GM12878 (cell line): ENCODE results near the gene EIF1. TPM values are rescaled to one million over a fixed set of nuclear protein-coding genes. Genes with fewer than 3 reads are reported as not detected.

Experiments
- ATF7 ChIP-seq: fragments of 450-650 bp; IDR thresholded peaks from 2 replicates; pipeline ENCODE4 v1.6.1; 2016; ENCODE audit warnings: low read depth, mild to moderate bottlenecking
- BCL11A ChIP-seq: IDR thresholded peaks from 2 replicates; pipeline ENCODE4 v1.6.1; 2011; ENCODE audit warnings: low read depth, low read length
- BHLHE40 ChIP-seq, 2 experiments: fragments of 450-650 bp in 1 of 2; IDR thresholded peaks; 2 replicates each; pipeline ENCODE4 v1.6.1; 2011 to 2017; ENCODE audit warnings: low read depth in 2 of 2, borderline replicate concordance in 1 of 2, improper control_type of control experiment in 1 of 2, low read length in 1 of 2, mild to moderate bottlenecking in 1 of 2
- CHD1 ChIP-seq: IDR thresholded peaks from 2 replicates; pipeline ENCODE4 v1.6.1; 2012; ENCODE audit warnings: low read depth, low read length, improper control_type of control experiment
- CHD2 ChIP-seq: IDR thresholded peaks from 2 replicates; pipeline ENCODE4 v1.6.1; 2011; ENCODE audit warnings: low read depth, low read length, improper control_type of control experiment, borderline replicate concordance
- HSF1 ChIP-seq: fragments of 150-350 bp; IDR thresholded peaks from 2 replicates; pipeline ENCODE4 v1.6.1; 2014; ENCODE audit warnings: mild to moderate bottlenecking, low read depth, low read length
- NBN ChIP-seq: fragments of 450-650 bp; IDR thresholded peaks from 2 replicates; pipeline ENCODE4 v1.6.1; 2016
- NRF1 ChIP-seq: conservative IDR thresholded peaks from 2 replicates; pipeline ENCODE4 v1.6.1; 2011; ENCODE audit warnings: mild to moderate bottlenecking, low read depth, low read length, improper control_type of control experiment
- RELA ChIP-seq: fragments of 450-650 bp; IDR thresholded peaks from 2 replicates; pipeline ENCODE4 v1.8.0; 2014; ENCODE audit warnings: borderline replicate concordance; ENCODE audit not compliant: partially characterized antibody
- SUPT20H ChIP-seq: IDR thresholded peaks from 2 replicates; pipeline ENCODE4 v1.6.1; 2011; ENCODE audit warnings: low read depth, mild to moderate bottlenecking, low read length, moderate library complexity, borderline replicate concordance; ENCODE audit not compliant: control insufficient read depth
- TAF1 ChIP-seq: IDR thresholded peaks from 2 replicates; pipeline ENCODE4 v1.6.1; 2011; ENCODE audit warnings: mild to moderate bottlenecking, low read depth, low read length, borderline replicate concordance
- polyA plus RNA-seq, 11 experiments: library from polyadenylated mRNA; depleted of rRNA in 4 of 11; unstranded in 6 of 11; stranded (reverse) in 5 of 11; fragments of >200 nt; fragmentation: Nextera tagmentation in 4 of 11; fragmentation: Illumina TruSeq in 1 of 11; extraction: Ambion mirVana in 4 of 11; extraction: Trizol in 1 of 11; gene quantifications; 1 replicate in 1 of 11; 2 replicates in 10 of 11; pipeline versions ENCODE4 v1.2.1 to v1.2.3, GENCODE V29; 2011 to 2016; ENCODE audit warnings: inconsistent platforms in 2 of 11, missing spikeins in 2 of 11, low read depth in 1 of 11
- total RNA-seq, 4 experiments: library from RNA; depleted of rRNA in 3 of 4; stranded (reverse); fragments of >200 nt in 3 of 4; fragmentation: Illumina TruSeq in 1 of 4; extraction: Trizol in 1 of 4; gene quantifications; 2 replicates each; pipeline versions ENCODE4 v1.2.1 to v1.2.3, GENCODE V29; 2013 to 2021
- TF ChIP-seq, protein P1 (sequence below), 3 experiments: IDR thresholded peaks in 2 of 3; conservative IDR thresholded peaks in 1 of 3; 2 replicates each; pipeline ENCODE4 v1.5.1; 2011; ENCODE audit warnings: low read depth in 3 of 3, low read length in 3 of 3, mild to moderate bottlenecking in 3 of 3, control low read depth in 2 of 3, moderate library complexity in 2 of 3, inconsistent platforms in 1 of 3, mixed read lengths in 1 of 3; ENCODE audit not compliant: control insufficient read depth in 2 of 3, insufficient read depth in 1 of 3; ENCODE audit errors: extremely low read depth in 1 of 3
- TF ChIP-seq, protein P2 (sequence below): IDR thresholded peaks from 2 replicates; pipeline ENCODE4 v1.6.1; 2012; ENCODE audit warnings: low read length, inconsistent platforms
- TF ChIP-seq, protein P3 (sequence below): fragments of 450-650 bp; IDR thresholded peaks from 2 replicates; pipeline ENCODE4 v1.6.1; 2017; ENCODE audit warnings: low read depth, mild to moderate bottlenecking, moderate library complexity
- TF ChIP-seq, protein P4 (sequence below): IDR thresholded peaks from 2 replicates; pipeline ENCODE4 v1.6.1; 2012; ENCODE audit warnings: mild to moderate bottlenecking, low read depth, low read length
- TF ChIP-seq, protein P5 (sequence below): fragments of 450-650 bp; formaldehyde crosslinking; IDR thresholded peaks from 2 replicates; pipeline ENCODE4 v1.4.0; 2022; ENCODE audit warnings: mild to moderate bottlenecking, moderate library complexity

The EIF1 gene
- total and polyA plus RNA-seq, 10 of the 15 experiments (the other 5 are each of a cell fraction or from before 2014, with no cell fraction given) = 39.4 to 815 (median 480) TPM

DNA sequence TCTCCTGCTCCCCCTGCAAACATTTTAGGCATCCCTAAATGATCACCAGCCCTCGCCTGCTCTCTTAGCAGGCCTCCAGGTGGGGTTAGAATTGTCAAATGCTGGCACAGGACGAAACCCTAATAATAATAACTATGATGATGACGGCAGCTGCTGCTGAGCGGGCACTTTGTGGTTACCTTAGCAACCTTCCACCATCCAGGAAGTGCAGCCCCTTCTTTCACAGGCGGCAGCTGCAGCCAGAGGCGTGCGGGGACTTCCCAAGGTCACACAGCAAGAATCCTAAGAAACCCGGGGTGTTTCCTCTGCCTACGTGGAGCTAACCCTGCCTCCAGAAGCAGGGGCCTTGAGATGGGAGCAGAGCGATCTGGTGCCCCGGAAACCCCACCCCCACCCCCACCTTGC, 22.4 kb upstream of the EIF1 start (continued):
- TF ChIP-seq, protein P1, sequence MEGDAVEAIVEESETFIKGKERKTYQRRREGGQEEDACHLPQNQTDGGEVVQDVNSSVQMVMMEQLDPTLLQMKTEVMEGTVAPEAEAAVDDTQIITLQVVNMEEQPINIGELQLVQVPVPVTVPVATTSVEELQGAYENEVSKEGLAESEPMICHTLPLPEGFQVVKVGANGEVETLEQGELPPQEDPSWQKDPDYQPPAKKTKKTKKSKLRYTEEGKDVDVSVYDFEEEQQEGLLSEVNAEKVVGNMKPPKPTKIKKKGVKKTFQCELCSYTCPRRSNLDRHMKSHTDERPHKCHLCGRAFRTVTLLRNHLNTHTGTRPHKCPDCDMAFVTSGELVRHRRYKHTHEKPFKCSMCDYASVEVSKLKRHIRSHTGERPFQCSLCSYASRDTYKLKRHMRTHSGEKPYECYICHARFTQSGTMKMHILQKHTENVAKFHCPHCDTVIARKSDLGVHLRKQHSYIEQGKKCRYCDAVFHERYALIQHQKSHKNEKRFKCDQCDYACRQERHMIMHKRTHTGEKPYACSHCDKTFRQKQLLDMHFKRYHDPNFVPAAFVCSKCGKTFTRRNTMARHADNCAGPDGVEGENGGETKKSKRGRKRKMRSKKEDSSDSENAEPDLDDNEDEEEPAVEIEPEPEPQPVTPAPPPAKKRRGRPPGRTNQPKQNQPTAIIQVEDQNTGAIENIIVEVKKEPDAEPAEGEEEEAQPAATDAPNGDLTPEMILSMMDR (IDR thresholded peaks at IDR 0.05 in 2 of 3, conservative IDR thresholded peaks at IDR 0.05 in 1 of 3; ENCODE audit: control insufficient read depth in 2 of 3, extremely low read depth in 1 of 3, insufficient read depth in 1 of 3, low read depth in 3 of 3, low read length in 3 of 3) = no peak
- TF ChIP-seq CHD1 (no peak), NRF1 (no peak), BHLHE40 (IDR thresholded peaks at IDR 0.05; ENCODE audit: borderline replicate concordance in 1 of 2, low read depth in 2 of 2, low read length in 1 of 2) (peak in 1 of 2 experiments; percentile 58; a peak in 2 of 4 replicates), ATF7 (peak; percentile 52; the same call in 1 of the 2 replicates), SUPT20H (no peak), BCL11A (no peak), HSF1 (no peak), NBN (0 out of 2 replicates have a peak, but pooled peaks have one; percentile 53), RELA (peak; percentile 42), TAF1 (no peak), CHD2 (no peak)
- TF ChIP-seq, protein P2, sequence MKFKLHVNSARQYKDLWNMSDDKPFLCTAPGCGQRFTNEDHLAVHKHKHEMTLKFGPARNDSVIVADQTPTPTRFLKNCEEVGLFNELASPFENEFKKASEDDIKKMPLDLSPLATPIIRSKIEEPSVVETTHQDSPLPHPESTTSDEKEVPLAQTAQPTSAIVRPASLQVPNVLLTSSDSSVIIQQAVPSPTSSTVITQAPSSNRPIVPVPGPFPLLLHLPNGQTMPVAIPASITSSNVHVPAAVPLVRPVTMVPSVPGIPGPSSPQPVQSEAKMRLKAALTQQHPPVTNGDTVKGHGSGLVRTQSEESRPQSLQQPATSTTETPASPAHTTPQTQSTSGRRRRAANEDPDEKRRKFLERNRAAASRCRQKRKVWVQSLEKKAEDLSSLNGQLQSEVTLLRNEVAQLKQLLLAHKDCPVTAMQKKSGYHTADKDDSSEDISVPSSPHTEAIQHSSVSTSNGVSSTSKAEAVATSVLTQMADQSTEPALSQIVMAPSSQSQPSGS = no peak
- TF ChIP-seq, protein P3, sequence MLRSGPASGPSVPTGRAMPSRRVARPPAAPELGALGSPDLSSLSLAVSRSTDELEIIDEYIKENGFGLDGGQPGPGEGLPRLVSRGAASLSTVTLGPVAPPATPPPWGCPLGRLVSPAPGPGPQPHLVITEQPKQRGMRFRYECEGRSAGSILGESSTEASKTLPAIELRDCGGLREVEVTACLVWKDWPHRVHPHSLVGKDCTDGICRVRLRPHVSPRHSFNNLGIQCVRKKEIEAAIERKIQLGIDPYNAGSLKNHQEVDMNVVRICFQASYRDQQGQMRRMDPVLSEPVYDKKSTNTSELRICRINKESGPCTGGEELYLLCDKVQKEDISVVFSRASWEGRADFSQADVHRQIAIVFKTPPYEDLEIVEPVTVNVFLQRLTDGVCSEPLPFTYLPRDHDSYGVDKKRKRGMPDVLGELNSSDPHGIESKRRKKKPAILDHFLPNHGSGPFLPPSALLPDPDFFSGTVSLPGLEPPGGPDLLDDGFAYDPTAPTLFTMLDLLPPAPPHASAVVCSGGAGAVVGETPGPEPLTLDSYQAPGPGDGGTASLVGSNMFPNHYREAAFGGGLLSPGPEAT = 0 out of 2 replicates have a peak, but pooled peaks have one; percentile 11
- TF ChIP-seq, protein P4, sequence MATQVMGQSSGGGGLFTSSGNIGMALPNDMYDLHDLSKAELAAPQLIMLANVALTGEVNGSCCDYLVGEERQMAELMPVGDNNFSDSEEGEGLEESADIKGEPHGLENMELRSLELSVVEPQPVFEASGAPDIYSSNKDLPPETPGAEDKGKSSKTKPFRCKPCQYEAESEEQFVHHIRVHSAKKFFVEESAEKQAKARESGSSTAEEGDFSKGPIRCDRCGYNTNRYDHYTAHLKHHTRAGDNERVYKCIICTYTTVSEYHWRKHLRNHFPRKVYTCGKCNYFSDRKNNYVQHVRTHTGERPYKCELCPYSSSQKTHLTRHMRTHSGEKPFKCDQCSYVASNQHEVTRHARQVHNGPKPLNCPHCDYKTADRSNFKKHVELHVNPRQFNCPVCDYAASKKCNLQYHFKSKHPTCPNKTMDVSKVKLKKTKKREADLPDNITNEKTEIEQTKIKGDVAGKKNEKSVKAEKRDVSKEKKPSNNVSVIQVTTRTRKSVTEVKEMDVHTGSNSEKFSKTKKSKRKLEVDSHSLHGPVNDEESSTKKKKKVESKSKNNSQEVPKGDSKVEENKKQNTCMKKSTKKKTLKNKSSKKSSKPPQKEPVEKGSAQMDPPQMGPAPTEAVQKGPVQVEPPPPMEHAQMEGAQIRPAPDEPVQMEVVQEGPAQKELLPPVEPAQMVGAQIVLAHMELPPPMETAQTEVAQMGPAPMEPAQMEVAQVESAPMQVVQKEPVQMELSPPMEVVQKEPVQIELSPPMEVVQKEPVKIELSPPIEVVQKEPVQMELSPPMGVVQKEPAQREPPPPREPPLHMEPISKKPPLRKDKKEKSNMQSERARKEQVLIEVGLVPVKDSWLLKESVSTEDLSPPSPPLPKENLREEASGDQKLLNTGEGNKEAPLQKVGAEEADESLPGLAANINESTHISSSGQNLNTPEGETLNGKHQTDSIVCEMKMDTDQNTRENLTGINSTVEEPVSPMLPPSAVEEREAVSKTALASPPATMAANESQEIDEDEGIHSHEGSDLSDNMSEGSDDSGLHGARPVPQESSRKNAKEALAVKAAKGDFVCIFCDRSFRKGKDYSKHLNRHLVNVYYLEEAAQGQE = no peak
- TF ChIP-seq, protein P5, sequence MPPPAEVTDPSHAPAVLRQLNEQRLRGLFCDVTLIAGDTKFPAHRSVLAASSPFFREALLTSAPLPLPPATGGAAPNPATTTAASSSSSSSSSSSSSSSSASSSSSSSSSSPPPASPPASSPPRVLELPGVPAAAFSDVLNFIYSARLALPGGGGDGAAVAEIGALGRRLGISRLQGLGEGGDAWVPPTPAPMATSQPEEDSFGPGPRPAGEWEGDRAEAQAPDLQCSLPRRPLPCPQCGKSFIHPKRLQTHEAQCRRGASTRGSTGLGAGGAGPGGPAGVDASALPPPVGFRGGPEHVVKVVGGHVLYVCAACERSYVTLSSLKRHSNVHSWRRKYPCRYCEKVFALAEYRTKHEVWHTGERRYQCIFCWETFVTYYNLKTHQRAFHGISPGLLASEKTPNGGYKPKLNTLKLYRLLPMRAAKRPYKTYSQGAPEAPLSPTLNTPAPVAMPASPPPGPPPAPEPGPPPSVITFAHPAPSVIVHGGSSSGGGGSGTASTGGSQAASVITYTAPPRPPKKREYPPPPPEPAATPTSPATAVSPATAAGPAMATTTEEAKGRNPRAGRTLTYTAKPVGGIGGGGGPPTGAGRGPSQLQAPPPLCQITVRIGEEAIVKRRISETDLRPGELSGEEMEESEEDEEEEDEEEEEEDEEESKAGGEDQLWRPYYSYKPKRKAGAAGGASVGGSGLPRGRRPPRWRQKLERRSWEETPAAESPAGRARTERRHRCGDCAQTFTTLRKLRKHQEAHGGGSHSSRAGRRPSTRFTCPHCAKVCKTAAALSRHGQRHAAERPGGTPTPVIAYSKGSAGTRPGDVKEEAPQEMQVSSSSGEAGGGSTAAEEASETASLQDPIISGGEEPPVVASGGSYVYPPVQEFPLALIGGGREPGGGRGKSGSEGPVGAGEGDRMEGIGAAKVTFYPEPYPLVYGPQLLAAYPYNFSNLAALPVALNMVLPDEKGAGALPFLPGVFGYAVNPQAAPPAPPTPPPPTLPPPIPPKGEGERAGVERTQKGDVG (CRISPR knock-in tag) = no peak
